HFFc6 (cell line): ENCODE measurements around the gene ITGAV. TPM values are rescaled to one million over a fixed set of nuclear protein-coding genes. Genes with fewer than 3 reads are reported as not detected.
A peak's percentile ranks its signal among the peaks of the same experiment; 100 is the strongest.

Experiments used
- DNase-seq: peaks from one replicate; pipeline ENCODE4 v3.0.0-alpha.2; 2018
- H3K27ac Mint-ChIP-seq: 2 replicates; pipeline ENCODE4 v1.8.0; 2020; ENCODE audit warnings: mild to moderate bottlenecking, mixed read lengths
- H3K27me3 Mint-ChIP-seq: 2 replicates; pipeline ENCODE4 v1.8.0; 2021; ENCODE audit warnings: mild to moderate bottlenecking, moderate library complexity, mixed read lengths; ENCODE audit not compliant: insufficient read depth
- H3K36me3 Mint-ChIP-seq: 2 replicates; pipeline ENCODE4 v1.8.0; 2021; ENCODE audit warnings: low read depth, mixed read lengths
- H3K4me1 Mint-ChIP-seq: 2 replicates; pipeline ENCODE4 v1.8.0; 2020; ENCODE audit warnings: low read depth, mixed read lengths
- H3K4me3 Mint-ChIP-seq: 2 replicates; pipeline ENCODE4 v1.8.0; 2020; ENCODE audit warnings: mild to moderate bottlenecking, moderate library complexity, mixed read lengths
- H3K9me3 Mint-ChIP-seq: 2 replicates; pipeline ENCODE4 v1.8.0; 2020; ENCODE audit warnings: mild to moderate bottlenecking, mixed read lengths
- CTCF ChIP-seq: fragments of 200-600 bp; sonication (generic); IDR thresholded peaks from 2 replicates; pipeline ENCODE4 v1.5.0; 2021; ENCODE audit warnings: antibody characterized with exemption, mild to moderate bottlenecking
- total RNA-seq, 6 experiments: library from RNA; stranded (reverse); fragmentation: NEBNext Ultra II Directional; extraction: Animal tissue kit (Norgen Biotek cat#: 25700); gene quantifications; 2 replicates in 1 of 6; 3 replicates in 5 of 6; pipeline ENCODE4 v1.2.3, GENCODE V29; 2021

Gene ITGAV
- total RNA-seq, 6 experiments from 2014 or later, result 66.9 to 88.1 (median 80.7) TPM

DNA sequence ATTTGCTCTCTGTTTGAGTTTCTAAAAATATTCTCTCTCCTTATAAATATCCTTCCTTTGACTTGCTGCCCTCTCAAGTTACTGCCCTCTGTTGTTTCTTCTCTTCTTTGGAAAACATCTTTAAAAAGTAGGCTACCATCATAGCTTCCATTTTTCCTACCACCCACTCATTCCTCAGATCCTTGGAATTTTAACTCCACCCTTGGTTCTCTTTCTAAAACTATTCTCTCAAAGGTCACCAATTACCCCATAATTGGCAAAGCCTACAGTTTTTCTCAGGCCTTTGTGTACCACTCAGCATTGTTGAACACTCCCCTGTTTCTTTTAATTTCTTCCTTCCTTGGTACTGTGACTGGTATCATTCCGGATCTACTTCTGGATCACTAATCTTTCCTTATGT is 43.0 kb upstream of the ITGAV start:
- H3K9me3 Mint-ChIP-seq, result no peaks in the 10 kb centered on the region
- no peaks in the 10 kb centered on the region for H3K36me3 Mint-ChIP-seq
- DNase-seq, result peak; percentile 11
- H3K4me3 Mint-ChIP-seq, result no peak overlapping the region
- H3K27me3 Mint-ChIP-seq, result no peaks in the 10 kb centered on the region
- TF ChIP-seq CTCF, result no peak
- no peak overlapping the region for H3K27ac Mint-ChIP-seq
- peaks cover 10% of the 10 kb centered on the region for H3K4me1 Mint-ChIP-seq

GRCh38 chr2:186551323-186552050 is 38.4 kb upstream of the ITGAV start:
- DNase-seq, result no peak
- H3K9me3 Mint-ChIP-seq, result no peaks in the 10 kb centered on the region
- no peaks in the 10 kb centered on the region for H3K27me3 Mint-ChIP-seq
- H3K27ac Mint-ChIP-seq, result no peak overlapping the region
- H3K4me3 Mint-ChIP-seq, result no peak overlapping the region
- no peaks in the 10 kb centered on the region for H3K36me3 Mint-ChIP-seq
- peaks cover 11% of the 10 kb centered on the region; the same call in 1 of the 2 replicates for H3K4me1 Mint-ChIP-seq
- TF ChIP-seq CTCF, result no peak

GRCh38 chr2:186554429-186554828 is 35.4 kb upstream of the ITGAV start:
- H3K4me3 Mint-ChIP-seq, result no peak overlapping the region
- peaks cover 20% of the 10 kb centered on the region for H3K4me1 Mint-ChIP-seq
- no peaks in the 10 kb centered on the region for H3K27me3 Mint-ChIP-seq
- no peak for DNase-seq
- H3K9me3 Mint-ChIP-seq, result no peaks in the 10 kb centered on the region
- H3K36me3 Mint-ChIP-seq, result no peaks in the 10 kb centered on the region
- no peak for TF ChIP-seq CTCF
- no peak overlapping the region for H3K27ac Mint-ChIP-seq

GRCh38 chr2:186554850-186555671 is 34.8 kb upstream of the ITGAV start:
- no peak for DNase-seq
- Mint-ChIP-seq H3K4me1 (peaks cover 20% of the 10 kb centered on the region), H3K36me3 (no peaks in the 10 kb centered on the region), H3K27ac (no peak overlapping the region), H3K9me3 (no peaks in the 10 kb centered on the region), H3K27me3 (no peaks in the 10 kb centered on the region), H3K4me3 (no peak overlapping the region)
- peak; percentile 14; the same call in 1 of the 2 replicates for TF ChIP-seq CTCF

GRCh38 chr2:186558512-186559276 is 31.2 kb upstream of the ITGAV start:
- Mint-ChIP-seq H3K4me3 (no peak overlapping the region), H3K4me1 (peaks cover 26% of the 10 kb centered on the region), H3K27ac (peak overlapping the region; percentile 10), H3K9me3 (no peaks in the 10 kb centered on the region; the same call in 1 of the 2 replicates), H3K27me3 (no peaks in the 10 kb centered on the region), H3K36me3 (peaks cover 6% of the 10 kb centered on the region; the same call in 1 of the 2 replicates)
- no peak for TF ChIP-seq CTCF
- peak; percentile 20 for DNase-seq
